Tibial nerve (tissue), 4 donors: ENCODE data around the gene HGS. TPM values are rescaled to one million over a fixed set of nuclear protein-coding genes. Genes with fewer than 3 reads are reported as not detected.
"Not testable (repeated sequence)": the region's sequence is repeated elsewhere in the genome, so short reads cannot be mapped to it uniquely, and the experiment has no call there.

Experiments
- DNase-seq, 2 donors: peaks; one replicate each; pipeline ENCODE4 v3.0.0-alpha.2; 2019; ENCODE audit warnings: low spot score in 2 of 2
- H3K27ac ChIP-seq, 4 donors: fragments of 200-600 bp; sonication (generic) in 3 of 4; one replicate each; pipeline ENCODE4 v1.5.1; 2017 to 2019; ENCODE audit warnings: mild to moderate bottlenecking in 1 of 4
- H3K27me3 ChIP-seq, 2 donors: fragments of 200-600 bp; sonication (generic) in 1 of 2; one replicate each; pipeline versions ENCODE4 v1.5.1 to v1.6.0; 2017 to 2019
- H3K36me3 ChIP-seq, 3 donors: fragments of 200-600 bp; sonication (generic); one replicate each; pipeline ENCODE4 v1.5.1; 2018 to 2019
- H3K4me1 ChIP-seq, 4 donors: fragments of 200-600 bp; sonication (generic) in 3 of 4; one replicate each; pipeline ENCODE4 v1.5.1; 2017 to 2019
- H3K4me3 ChIP-seq, 4 donors: fragments of 200-600 bp; sonication (generic) in 3 of 4; one replicate each; pipeline ENCODE4 v1.5.1; 2017 to 2019; ENCODE audit warnings: mild to moderate bottlenecking in 1 of 4, moderate library complexity in 1 of 4
- H3K9me3 ChIP-seq, 4 donors: fragments of 200-600 bp; sonication (generic) in 3 of 4; one replicate each; pipeline ENCODE4 v1.5.1; 2017 to 2019
- EP300 ChIP-seq, 2 donors: sonication (generic); formaldehyde crosslinking; IDR thresholded peaks; one replicate each; pipeline ENCODE4 v1.6.1; 2017; ENCODE audit warnings: antibody characterized with exemption in 2 of 2, mild to moderate bottlenecking in 1 of 2
- POLR2A ChIP-seq, 2 donors: fragments of 450-650 bp; IDR thresholded peaks; one replicate each; pipeline ENCODE4 v1.6.1; 2017; ENCODE audit warnings: antibody characterized with exemption in 2 of 2, mild to moderate bottlenecking in 2 of 2, moderate library complexity in 2 of 2
- WGBS, 2 donors: methylation state at CpG; one replicate each; pipeline ENCODE4 v1.1.5; 2018; 5-methylcytosine and 5-hydroxymethylcytosine counted together
- total RNA-seq, 4 donors: library from RNA; depleted of rRNA; stranded (reverse); fragments of >200 nt; gene quantifications; one replicate each; pipeline ENCODE4 v1.1.0, GENCODE V29; 2016
- TF ChIP-seq, protein P1 (sequence below), 5 experiments: fragments of 200-600 bp in 3 of 5; fragments of 450-650 bp in 2 of 5; sonication (generic) in 3 of 5; IDR thresholded peaks; one replicate each; pipeline ENCODE4 v1.5.1; 2016 to 2019; ENCODE audit warnings: antibody characterized with exemption in 5 of 5, mild to moderate bottlenecking in 3 of 5, moderate library complexity in 2 of 5

HGS gene
- total RNA-seq, 4 donors from 2014 or later = 75.2 to 166 (median 104) TPM

DNA sequence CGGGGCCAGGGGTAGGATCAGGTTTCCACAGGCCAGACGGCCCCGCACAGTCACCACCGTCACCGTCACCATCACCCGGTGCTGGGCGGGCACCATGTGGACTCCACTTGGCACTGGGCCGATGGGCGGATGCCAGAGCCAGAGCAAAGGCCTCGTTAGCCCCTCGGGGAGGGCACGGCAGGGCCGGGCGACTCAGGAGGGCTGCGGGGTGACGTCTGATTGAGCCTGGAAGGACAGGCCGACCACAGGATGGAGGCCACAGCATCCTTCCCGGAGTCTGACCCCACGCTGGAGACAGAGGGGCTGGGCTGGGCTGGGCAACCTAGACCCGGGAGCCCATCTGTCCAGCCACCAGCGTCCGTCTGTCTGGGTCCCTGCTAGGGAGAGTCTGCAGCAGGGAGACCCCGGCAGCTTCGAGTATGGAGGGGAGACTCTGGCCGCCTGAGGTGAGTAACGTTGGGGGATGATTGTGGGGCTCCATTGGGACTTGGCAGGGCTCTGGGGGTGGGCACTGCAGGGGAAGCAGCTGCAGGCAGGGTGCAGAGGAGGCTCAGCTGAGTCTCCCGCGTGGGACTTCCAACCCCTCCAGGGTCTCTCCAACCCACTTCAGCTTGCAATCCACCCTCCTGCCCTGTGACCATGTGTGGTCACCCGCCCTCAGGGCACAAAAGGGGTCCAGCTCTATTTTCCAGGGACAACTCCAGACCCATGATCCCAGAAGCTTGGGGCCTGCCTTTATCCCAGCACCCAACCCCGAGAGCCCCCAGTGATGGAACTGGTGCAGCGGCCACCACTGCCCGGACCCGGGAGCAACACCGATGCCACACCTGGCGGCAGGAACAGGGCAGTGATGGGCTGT is 50.8 kb downstream of the HGS start:
- Histone ChIP-seq H3K4me1 (peaks cover 0 to 30% (median 0%) of the 10 kb centered on the region in 4 donors), H3K9me3 (no peaks in the 10 kb centered on the region), H3K27me3 (peaks cover 0 to 42% of the 10 kb centered on the region in 2 donors), H3K36me3 (no peaks in the 10 kb centered on the region), H3K27ac (no peak overlapping the region), H3K4me3 (no peak overlapping the region)
- WGBS, 2 donors = 67 to 77% methylated on average over 25 to 31 of the region's 35 CpGs
- TF ChIP-seq POLR2A (IDR thresholded peaks at IDR 0.05) (no peak), EP300 (IDR thresholded peaks at IDR 0.05) (no peak)
- TF ChIP-seq, protein P1, sequence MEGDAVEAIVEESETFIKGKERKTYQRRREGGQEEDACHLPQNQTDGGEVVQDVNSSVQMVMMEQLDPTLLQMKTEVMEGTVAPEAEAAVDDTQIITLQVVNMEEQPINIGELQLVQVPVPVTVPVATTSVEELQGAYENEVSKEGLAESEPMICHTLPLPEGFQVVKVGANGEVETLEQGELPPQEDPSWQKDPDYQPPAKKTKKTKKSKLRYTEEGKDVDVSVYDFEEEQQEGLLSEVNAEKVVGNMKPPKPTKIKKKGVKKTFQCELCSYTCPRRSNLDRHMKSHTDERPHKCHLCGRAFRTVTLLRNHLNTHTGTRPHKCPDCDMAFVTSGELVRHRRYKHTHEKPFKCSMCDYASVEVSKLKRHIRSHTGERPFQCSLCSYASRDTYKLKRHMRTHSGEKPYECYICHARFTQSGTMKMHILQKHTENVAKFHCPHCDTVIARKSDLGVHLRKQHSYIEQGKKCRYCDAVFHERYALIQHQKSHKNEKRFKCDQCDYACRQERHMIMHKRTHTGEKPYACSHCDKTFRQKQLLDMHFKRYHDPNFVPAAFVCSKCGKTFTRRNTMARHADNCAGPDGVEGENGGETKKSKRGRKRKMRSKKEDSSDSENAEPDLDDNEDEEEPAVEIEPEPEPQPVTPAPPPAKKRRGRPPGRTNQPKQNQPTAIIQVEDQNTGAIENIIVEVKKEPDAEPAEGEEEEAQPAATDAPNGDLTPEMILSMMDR (IDR thresholded peaks at IDR 0.05) = no peak
- DNase-seq = no peak

DNA sequence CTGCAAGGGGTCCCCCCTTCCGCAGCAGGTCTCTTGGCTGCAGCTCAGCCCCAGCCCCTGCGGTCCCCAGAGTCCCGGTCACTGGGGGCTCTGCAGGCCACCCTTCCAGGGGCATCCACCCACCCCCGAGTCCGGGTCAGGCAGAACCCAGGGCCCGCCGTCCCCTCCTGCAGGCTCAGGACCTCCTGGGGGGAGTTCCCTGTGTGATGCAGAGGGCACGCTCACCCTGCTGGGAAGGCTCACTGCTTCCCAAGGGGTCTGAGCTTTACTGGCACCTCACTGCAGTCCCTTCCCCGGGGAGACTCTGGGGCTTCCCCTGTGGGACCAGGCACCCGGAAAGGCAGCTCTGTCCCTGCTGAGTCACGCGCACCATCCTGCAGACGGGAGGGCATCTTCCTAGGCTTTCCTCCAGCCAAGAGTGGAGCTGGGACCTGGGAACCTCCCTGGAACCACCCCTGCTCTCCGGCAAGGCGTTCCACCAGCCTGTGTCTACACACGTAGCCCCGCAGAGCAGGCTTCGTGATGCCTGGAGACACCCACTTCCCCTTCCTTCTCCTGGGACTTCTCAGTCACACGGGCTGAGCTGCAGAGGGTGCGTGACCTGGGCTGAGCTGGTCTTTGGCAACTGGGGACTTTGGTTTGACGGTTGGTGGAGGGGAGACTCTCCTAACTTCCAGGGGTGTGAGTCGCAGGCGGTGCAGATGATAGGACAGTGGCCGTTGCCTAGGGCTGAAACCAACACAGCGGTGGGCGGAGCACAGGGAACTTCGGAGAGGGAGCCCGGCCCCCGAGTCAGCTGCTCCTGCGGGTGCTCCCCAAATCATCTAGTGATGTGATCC is 51.7 kb downstream of the HGS start:
- TF ChIP-seq EP300 (IDR thresholded peaks at IDR 0.05) = no peak
- TF ChIP-seq, protein P1 (IDR thresholded peaks at IDR 0.05) = no peak
- no peak for TF ChIP-seq POLR2A (IDR thresholded peaks at IDR 0.05)
- Histone ChIP-seq H3K4me1 (peaks cover 0 to 26% (median 0%) of the 10 kb centered on the region in 4 donors), H3K9me3 (no peaks in the 10 kb centered on the region), H3K4me3 (peak overlapping the region in 2 of 4 donors; percentile 1 to 3), H3K36me3 (no peaks in the 10 kb centered on the region), H3K27ac (no peak overlapping the region), H3K27me3 (peaks cover 0 to 45% of the 10 kb centered on the region in 2 donors)
- WGBS, 2 donors = 40 to 45% methylated on average over 24 to 27 of the region's 30 CpGs
- no peak for DNase-seq

DNA sequence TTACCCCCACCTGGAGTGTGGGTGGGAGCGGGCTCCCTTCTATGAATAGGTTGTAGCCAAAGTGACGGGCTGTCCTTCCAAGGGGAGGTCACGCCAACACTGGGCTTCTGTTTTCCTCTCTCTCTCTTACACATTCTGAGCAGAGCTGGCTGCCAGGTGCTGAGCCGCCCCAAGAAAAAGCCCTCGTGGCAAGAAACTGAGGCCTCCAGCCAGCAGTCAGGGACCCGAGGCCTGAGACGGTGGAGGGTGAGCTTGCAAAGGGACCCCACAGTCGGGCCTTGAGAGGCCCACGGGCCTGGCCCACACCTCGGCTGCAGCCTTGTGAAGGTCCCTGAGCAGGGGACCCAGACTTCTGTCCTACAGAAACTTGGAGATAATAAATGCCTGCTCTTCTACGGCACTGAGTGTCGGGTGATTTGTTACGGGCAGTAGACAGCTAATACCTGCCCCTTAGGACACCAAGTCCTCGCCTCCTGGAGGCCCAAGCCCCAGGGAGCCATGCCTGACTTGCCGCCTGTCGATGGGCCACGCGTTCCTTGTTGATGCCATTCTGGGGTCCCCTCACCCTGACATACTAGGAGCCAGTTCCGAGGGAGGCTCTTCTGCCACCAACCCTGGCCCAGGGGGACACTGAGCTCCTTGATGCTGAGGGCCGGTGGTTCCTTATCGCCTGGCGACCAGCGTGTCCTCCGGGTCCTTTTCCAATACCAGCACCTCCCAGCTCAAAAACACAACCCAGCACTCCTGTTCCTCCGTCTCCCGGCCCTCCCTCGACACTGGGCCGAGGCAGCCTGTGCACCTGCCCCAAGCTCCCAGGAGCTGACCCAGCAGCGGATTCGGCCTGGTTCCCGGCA is 54.4 kb downstream of the HGS start:
- Histone ChIP-seq H3K27ac (no peak overlapping the region), H3K9me3 (no peaks in the 10 kb centered on the region), H3K36me3 (no peaks in the 10 kb centered on the region), H3K4me3 (no peak overlapping the region), H3K27me3 (peaks cover 0 to 46% of the 10 kb centered on the region in 2 donors), H3K4me1 (peaks cover 0 to 22% (median 0%) of the 10 kb centered on the region in 4 donors)
- no peak for DNase-seq
- no peak for TF ChIP-seq POLR2A (IDR thresholded peaks at IDR 0.05)
- TF ChIP-seq EP300 (IDR thresholded peaks at IDR 0.05) = no peak
- TF ChIP-seq, protein P1 (IDR thresholded peaks at IDR 0.05) = no peak
- 77 to 82% methylated on average over 31 of the region's 31 CpGs for WGBS, 2 donors

DNA sequence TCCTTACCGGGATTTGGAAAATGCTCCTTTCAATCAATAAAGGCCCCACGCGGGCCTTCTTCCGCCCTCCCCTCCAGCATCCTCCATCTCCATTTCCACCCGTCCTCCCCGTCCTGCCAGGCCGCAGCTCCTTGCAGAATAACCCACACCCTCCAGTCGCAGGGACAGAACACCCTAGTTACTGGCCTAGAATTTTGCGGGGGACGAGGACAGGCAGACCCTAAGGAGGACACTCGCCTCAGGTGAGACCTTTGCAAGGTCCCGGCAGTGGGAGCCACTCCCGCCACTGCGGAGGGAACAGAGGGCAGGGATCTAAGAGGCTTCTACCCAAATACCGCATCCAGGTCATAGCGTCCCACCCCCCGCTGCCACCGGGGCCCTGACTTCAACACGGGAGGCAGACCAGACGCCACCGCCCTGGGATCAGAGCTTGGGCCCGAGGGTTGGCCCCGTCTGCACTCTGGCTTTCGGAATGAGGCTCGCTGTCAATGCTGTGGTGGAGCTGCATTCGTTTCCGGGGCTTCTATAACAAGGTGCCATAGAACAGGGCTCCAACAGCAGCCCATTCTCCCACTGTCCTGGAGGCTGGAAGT is 55.1 kb downstream of the HGS start:
- Histone ChIP-seq H3K36me3 (no peaks in the 10 kb centered on the region), H3K4me1 (peaks cover 0 to 18% (median 0%) of the 10 kb centered on the region in 4 donors), H3K9me3 (no peaks in the 10 kb centered on the region), H3K27me3 (peaks cover 0 to 45% of the 10 kb centered on the region in 2 donors), H3K4me3 (no peak overlapping the region), H3K27ac (no peak overlapping the region)
- TF ChIP-seq, protein P1 (IDR thresholded peaks at IDR 0.05) = no peak
- TF ChIP-seq POLR2A (IDR thresholded peaks at IDR 0.05) (no peak), EP300 (IDR thresholded peaks at IDR 0.05) (no peak)
- no peak for DNase-seq
- 72 to 81% methylated on average over 27 of the region's 27 CpGs for WGBS, 2 donors

DNA sequence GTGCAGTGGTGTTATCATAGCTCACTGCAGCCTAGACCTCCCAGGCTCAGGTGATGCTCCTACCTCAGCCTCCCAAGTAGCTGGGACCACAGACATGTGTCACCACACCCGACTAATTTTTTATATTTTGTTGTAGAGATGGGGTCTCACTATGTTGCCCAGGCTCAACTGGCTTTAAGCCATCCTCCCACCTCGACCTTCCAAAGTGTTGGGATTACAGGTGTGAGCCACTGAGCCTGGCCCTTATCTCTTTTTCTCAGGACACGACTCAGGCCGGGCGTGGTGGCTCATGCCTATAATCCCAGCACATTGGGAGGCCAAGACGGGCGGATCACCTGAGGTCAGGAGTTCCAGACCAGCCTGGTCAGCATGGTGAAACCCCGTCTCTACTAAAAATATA is 55.8 kb downstream of the HGS start:
- H3K36me3 ChIP-seq, H3K27ac ChIP-seq, H3K9me3 ChIP-seq, H3K4me3 ChIP-seq, DNase-seq: not testable (repeated sequence)
- Histone ChIP-seq H3K27me3 (peaks cover 0 to 45% of the 10 kb centered on the region in 2 donors), H3K4me1 (peaks cover 0 to 13% (median 0%) of the 10 kb centered on the region in 4 donors)
- WGBS, 2 donors = 94 to 97% methylated on average over 8 of the region's 8 CpGs
